ENCODE results near the gene INVS.

- no peak for TF ChIP-seq EZH2 (IDR thresholded peaks at IDR 0.05; ENCODE audit: insufficient read depth, poor library complexity, severe bottlenecking)
- TF ChIP-seq EZH2phosphoT487 (IDR thresholded peaks at IDR 0.05; ENCODE audit: insufficient read depth, low read depth): no peak
Measured at GRCh38 chr9:100308965-100309564, 210.0 kb downstream of the INVS start.

Data from GM23248 (cell line).